SK-N-MC (cell line): ENCODE results near the gene COPS2.
"Not testable (repeated sequence)": the region's sequence is repeated elsewhere in the genome, so short reads cannot be mapped to it uniquely, and the experiment has no call there.

Experiments
- DNase-seq: peaks from one replicate; pipeline ENCODE4 v3.0.0-alpha.2; 2011; ENCODE audit warnings: low read depth, low spot score
- H3K27ac ChIP-seq: fragments of 200-600 bp; sonication (generic); 2 replicates; pipeline ENCODE4 v1.5.1; 2016; ENCODE audit warnings: mixed run types
- H3K36me3 ChIP-seq: fragments of 200-600 bp; sonication (generic); 2 replicates; pipeline ENCODE4 v1.6.1; 2017; ENCODE audit warnings: antibody characterized with exemption, low read length, mixed read lengths; ENCODE audit not compliant: insufficient read depth
- H3K4me3 ChIP-seq: fragments of 200-600 bp; sonication (generic); 2 replicates; pipeline ENCODE4 v1.5.1; 2016
- H3K9ac ChIP-seq: fragments of 200-600 bp; sonication (generic); 2 replicates; pipeline ENCODE4 v1.8.0; 2017; ENCODE audit warnings: mixed run types, mixed read lengths; ENCODE audit not compliant: insufficient read length
- H3K9me3 ChIP-seq: fragments of 200-600 bp; sonication (generic); 2 replicates; pipeline ENCODE4 v1.6.1; 2017; ENCODE audit warnings: low read depth, mild to moderate bottlenecking, antibody characterized with exemption, low read length, moderate library complexity, mixed read lengths
- EZH2 ChIP-seq: fragments of 200-600 bp; sonication (generic); IDR thresholded peaks from one replicate; pipeline ENCODE4 v1.6.1; 2017; ENCODE audit warnings: antibody characterized with exemption
- FOXP2 ChIP-seq: optimal IDR thresholded peaks from 2 replicates; pipeline ENCODE3; 2011; ENCODE audit warnings: mild to moderate bottlenecking, moderate library complexity; ENCODE audit not compliant: insufficient read depth; ENCODE audit errors: extremely low read length, control extremely low read depth
- POLR2AphosphoS5 ChIP-seq: IDR thresholded peaks from 2 replicates; pipeline ENCODE4 v1.6.1; 2012; ENCODE audit warnings: mild to moderate bottlenecking, low read depth, low read length, borderline replicate concordance

The COPS2 gene

GRCh38 chr15:49187549-49188245 lies 32.3 kb upstream of the COPS2 start:
- H3K9ac ChIP-seq = no peak overlapping the region
- no peak overlapping the region for H3K27ac ChIP-seq
- H3K9me3 ChIP-seq = no peaks in the 10 kb centered on the region; the same call in 1 of the 2 replicates
- DNase-seq = no peak
- no peaks in the 10 kb centered on the region for H3K36me3 ChIP-seq
- no peak overlapping the region for H3K4me3 ChIP-seq
- TF ChIP-seq FOXP2 (no peak), POLR2AphosphoS5 (no peak), EZH2 (no peak)

GRCh38 chr15:49185473-49185872 lies 30.1 kb upstream of the COPS2 start:
- Histone ChIP-seq H3K9ac (no peak overlapping the region), H3K27ac (no peak overlapping the region), H3K9me3 (no peaks in the 10 kb centered on the region; the same call in 1 of the 2 replicates), H3K4me3 (no peak overlapping the region), H3K36me3 (no peaks in the 10 kb centered on the region)
- no peak for TF ChIP-seq EZH2
- no peak for TF ChIP-seq POLR2AphosphoS5
- TF ChIP-seq FOXP2 = no peak
- DNase-seq = no peak

GRCh38 chr15:49183741-49184140 lies 28.3 kb upstream of the COPS2 start:
- not testable (repeated sequence) for H3K9ac ChIP-seq, H3K36me3 ChIP-seq, DNase-seq

GRCh38 chr15:49182128-49182527 lies 26.7 kb upstream of the COPS2 start:
- Histone ChIP-seq H3K36me3 (no peaks in the 10 kb centered on the region), H3K27ac (no peak overlapping the region), H3K9me3 (no peaks in the 10 kb centered on the region; the same call in 1 of the 2 replicates), H3K9ac (no peak overlapping the region), H3K4me3 (no peak overlapping the region)
- no peak for DNase-seq
- TF ChIP-seq POLR2AphosphoS5 (no peak), EZH2 (no peak), FOXP2 (no peak)

More at GRCh38 chr15:49183741-49184140, 28.3 kb upstream of the COPS2 start:
- not testable (repeated sequence) for H3K9me3 ChIP-seq, H3K27ac ChIP-seq, H3K4me3 ChIP-seq

GRCh38 chr15:49179433-49180190 lies 24.2 kb upstream of the COPS2 start:
- no peak for DNase-seq
- Histone ChIP-seq H3K36me3 (no peaks in the 10 kb centered on the region), H3K27ac (no peak overlapping the region), H3K9me3 (no peaks in the 10 kb centered on the region; the same call in 1 of the 2 replicates), H3K9ac (no peak overlapping the region), H3K4me3 (no peak overlapping the region)
- TF ChIP-seq POLR2AphosphoS5 = no peak
- no peak for TF ChIP-seq EZH2
- no peak for TF ChIP-seq FOXP2

- H3K36me3 ChIP-seq = no peaks in the 10 kb centered on the region
- no peak overlapping the region for H3K9ac ChIP-seq
- no peak overlapping the region for H3K27ac ChIP-seq
- H3K4me3 ChIP-seq = no peak overlapping the region
- TF ChIP-seq EZH2 (no peak), POLR2AphosphoS5 (no peak), FOXP2 (no peak)
- no peaks in the 10 kb centered on the region for H3K9me3 ChIP-seq
- DNase-seq = no peak
These were observed 23.1 kb upstream of the COPS2 start for GRCh38 chr15:49178497-49178896.

- not testable (repeated sequence) for DNase-seq, H3K9me3 ChIP-seq, H3K27ac ChIP-seq, H3K36me3 ChIP-seq, H3K9ac ChIP-seq, H3K4me3 ChIP-seq
These were observed 20.4 kb upstream of the COPS2 start for GRCh38 chr15:49175582-49176397.

- no peak overlapping the region for H3K9ac ChIP-seq
- TF ChIP-seq EZH2 = no peak
- TF ChIP-seq FOXP2 = no peak
- TF ChIP-seq POLR2AphosphoS5 = no peak
- H3K36me3 ChIP-seq = no peaks in the 10 kb centered on the region
- no peak for DNase-seq
- no peak overlapping the region for H3K4me3 ChIP-seq
- no peaks in the 10 kb centered on the region for H3K9me3 ChIP-seq
- H3K27ac ChIP-seq = no peak overlapping the region
These were observed 19.5 kb upstream of the COPS2 start for GRCh38 chr15:49174902-49175301.
